Fibroblast of skin of scalp (primary cell): Measurements from ENCODE around the gene SETDB2.
"Not testable (repeated sequence)": the region's sequence is repeated elsewhere in the genome, so short reads cannot be mapped to it uniquely, and the experiment has no call there.

ENCODE experiments used
- DNase-seq: peaks from one replicate; pipeline ENCODE4 v3.0.0-alpha.2; 2013

Gene SETDB2

GRCh38 chr13:49466292-49466838 is 22.3 kb downstream of the SETDB2 start:
- no peak for DNase-seq

- DNase-seq: no peak
These were observed 28.1 kb downstream of the SETDB2 start for GRCh38 chr13:49472186-49472585.

GRCh38 chr13:49476529-49476928 is 32.5 kb downstream of the SETDB2 start:
- DNase-seq: no peak

GRCh38 chr13:49481788-49482187 is 37.7 kb downstream of the SETDB2 start:
- DNase-seq: no peak

- no peak for DNase-seq
These were observed 44.5 kb downstream of the SETDB2 start for GRCh38 chr13:49488563-49488962.

GRCh38 chr13:49494645-49495044 is 50.6 kb downstream of the SETDB2 start:
- no peak for DNase-seq

- peak; percentile 87 for DNase-seq
These were observed 52.0 kb downstream of the SETDB2 start, which contains the start of gene PHF11 for GRCh38 chr13:49495783-49496762. Gene PHF11 (plus strand): TSS chr13:49495953. CDS start chr13:49496002, 49 bp downstream.

- DNase-seq: not testable (repeated sequence)
These were observed 52.8 kb downstream of the SETDB2 start for GRCh38 chr13:49496837-49497236.

GRCh38 chr13:49497272-49497671 is 53.2 kb downstream of the SETDB2 start:
- no peak for DNase-seq

GRCh38 chr13:49498206-49498605 is 54.1 kb downstream of the SETDB2 start:
- no peak for DNase-seq

- DNase-seq: peak; percentile 66
These were observed 56.0 kb downstream of the SETDB2 start for GRCh38 chr13:49499889-49500660.

GRCh38 chr13:49502954-49503353 is 58.9 kb downstream of the SETDB2 start:
- DNase-seq: peak; percentile 43

GRCh38 chr13:49503951-49504350 is 59.9 kb downstream of the SETDB2 start:
- no peak for DNase-seq

GRCh38 chr13:49512578-49512977 is 68.5 kb downstream of the SETDB2 start:
- no peak for DNase-seq

- no peak for DNase-seq
These were observed 72.4 kb downstream of the SETDB2 start for GRCh38 chr13:49516467-49516866.

GRCh38 chr13:49517461-49517860 is 73.4 kb downstream of the SETDB2 start:
- DNase-seq: peak; percentile 24

GRCh38 chr13:49521224-49521623 is 77.2 kb downstream of the SETDB2 start:
- DNase-seq: no peak

- DNase-seq: no peak
These were observed 80.8 kb downstream of the SETDB2 start for GRCh38 chr13:49524740-49525501.

GRCh38 chr13:49527123-49527522 is 83.0 kb downstream of the SETDB2 start:
- no peak for DNase-seq

- DNase-seq: no peak
These were observed 84.1 kb downstream of the SETDB2 start for GRCh38 chr13:49528161-49528560.

GRCh38 chr13:49530457-49530856 is 86.4 kb downstream of the SETDB2 start:
- no peak for DNase-seq

- DNase-seq: no peak
These were observed 88.5 kb downstream of the SETDB2 start for GRCh38 chr13:49532593-49532992.
